Gastrocnemius medialis (tissue), 4 donors: ENCODE data around the gene LRFN5. TPM values are rescaled to one million over a fixed set of nuclear protein-coding genes. Genes with fewer than 3 reads are reported as not detected.
"Not testable (repeated sequence)": the region's sequence is repeated elsewhere in the genome, so short reads cannot be mapped to it uniquely, and the experiment has no call there.

Experiments
- ATAC-seq, 2 donors: fragments of 150-250 bp; one replicate each; pipeline ENCODE4 v1.9.1; 2016
- DNase-seq, 2 donors: peaks; one replicate each; pipeline ENCODE4 v3.0.0-alpha.2; 2019
- H3K27ac ChIP-seq, 4 donors: fragments of 200-600 bp; sonication (generic); 1 replicate in 1 of 4; 2 replicates in 3 of 4; pipeline ENCODE4 v1.5.1; 2016 to 2018; ENCODE audit warnings: mild to moderate bottlenecking in 2 of 4, moderate library complexity in 1 of 4
- H3K27me3 ChIP-seq, 3 donors: fragments of 200-600 bp; sonication (generic) in 2 of 3; 1 replicate in 1 of 3; 2 replicates in 2 of 3; pipeline versions ENCODE4 v1.5.1 to v1.6.0; 2016 to 2019; ENCODE audit warnings: mild to moderate bottlenecking in 1 of 3, moderate library complexity in 1 of 3
- H3K36me3 ChIP-seq, 2 donors: fragments of 200-600 bp; sonication (generic) in 1 of 2; one replicate each; pipeline ENCODE4 v1.5.1; 2017 to 2018
- H3K4me1 ChIP-seq, 2 donors: fragments of 200-600 bp; sonication (generic) in 1 of 2; one replicate each; pipeline ENCODE4 v1.5.1; 2016 to 2017; ENCODE audit warnings: mild to moderate bottlenecking in 2 of 2
- H3K4me3 ChIP-seq, 4 donors: fragments of 200-600 bp; sonication (generic) in 3 of 4; 1 replicate in 1 of 4; 2 replicates in 3 of 4; pipeline ENCODE4 v1.5.1; 2016 to 2019; ENCODE audit warnings: mild to moderate bottlenecking in 2 of 4
- H3K9me3 ChIP-seq, 3 donors: fragments of 200-600 bp; sonication (generic) in 2 of 3; 1 replicate in 1 of 3; 2 replicates in 2 of 3; pipeline ENCODE4 v1.5.1; 2016 to 2019
- CTCF ChIP-seq, 5 experiments: fragments of 450-650 bp in 3 of 5; fragments of 200-600 bp in 2 of 5; sonication (generic) in 2 of 5; IDR thresholded peaks in 4 of 5; conservative IDR thresholded peaks in 1 of 5; 1 replicate in 4 of 5; 2 replicates in 1 of 5; pipeline ENCODE4 v1.5.1; 2016 to 2019; ENCODE audit warnings: antibody characterized with exemption in 5 of 5, mild to moderate bottlenecking in 3 of 5, moderate library complexity in 3 of 5
- POLR2A ChIP-seq, 2 donors: fragments of 450-650 bp; IDR thresholded peaks; one replicate each; pipeline ENCODE4 v1.6.1; 2017; ENCODE audit warnings: antibody characterized with exemption in 2 of 2, mild to moderate bottlenecking in 2 of 2, moderate library complexity in 2 of 2
- in situ Hi-C, 4 donors: fragments of 200-750 bp; cut with MboI; loops; one replicate each; pipeline versions ENCODE4 v1.15.0 to v1.8.0; 2017; ENCODE audit warnings: low sequenced_read_pairs in 4 of 4
- intact Hi-C: fragments of 100-400 bp; cut with DNase I; formaldehyde crosslinking; loops from one replicate; pipeline ENCODE4 v1.15.1; 2023; ENCODE audit warnings: low total_unique reads
- total RNA-seq, 4 donors: library from RNA; depleted of rRNA; stranded (reverse); fragments of >200 nt; gene quantifications; one replicate each; pipeline versions ENCODE4 v1.1.0 to v1.2.3, GENCODE V29; 2016

LRFN5 gene
- total RNA-seq, 4 donors from 2014 or later, result 0.22 to 0.51 (median 0.33) TPM; not detected in 1

GRCh38 chr14:41739203-41739602, 132.5 kb downstream of the LRFN5 start:
- ATAC-seq (no peak), DNase-seq (no peak)
- Histone ChIP-seq H3K36me3 (no peaks in the 10 kb centered on the region), H3K4me1 (no peaks in the 10 kb centered on the region), H3K9me3 (no peaks in the 10 kb centered on the region), H3K27me3 (no peaks in the 10 kb centered on the region), H3K4me3 (no peak overlapping the region), H3K27ac (no peak overlapping the region)
- in situ Hi-C loops (no loop called here), intact Hi-C loops (no loop called here)
- TF ChIP-seq POLR2A (IDR thresholded peaks at IDR 0.05) (no peak), CTCF (IDR thresholded peaks at IDR 0.05 in 4 of 5, conservative IDR thresholded peaks at IDR 0.05 in 1 of 5) (no peak)

GRCh38 chr14:41743140-41743539, 136.5 kb downstream of the LRFN5 start:
- in situ Hi-C loops (no loop called here), intact Hi-C loops (no loop called here)
- no peak for TF ChIP-seq CTCF (IDR thresholded peaks at IDR 0.05 in 4 of 5, conservative IDR thresholded peaks at IDR 0.05 in 1 of 5)
- H3K36me3 ChIP-seq, result no peaks in the 10 kb centered on the region
- no peak overlapping the region for H3K4me3 ChIP-seq
- H3K27me3 ChIP-seq, result no peaks in the 10 kb centered on the region
- DNase-seq (no peak), ATAC-seq (no peak)
- no peaks in the 10 kb centered on the region for H3K9me3 ChIP-seq
- no peaks in the 10 kb centered on the region for H3K4me1 ChIP-seq
- H3K27ac ChIP-seq, result no peak overlapping the region

- ATAC-seq, result no peak
- no peak overlapping the region for H3K27ac ChIP-seq
- no peaks in the 10 kb centered on the region for H3K4me1 ChIP-seq
- TF ChIP-seq POLR2A (IDR thresholded peaks at IDR 0.05) (no peak), CTCF (IDR thresholded peaks at IDR 0.05 in 4 of 5, conservative IDR thresholded peaks at IDR 0.05 in 1 of 5) (no peak)
- no peaks in the 10 kb centered on the region for H3K27me3 ChIP-seq
- DNase-seq, result no peak
- H3K36me3 ChIP-seq, result no peaks in the 10 kb centered on the region
- H3K4me3 ChIP-seq, result peak overlapping the region; percentile 4 to 46 (median 36)
- in situ Hi-C loops (no loop called here), intact Hi-C loops (no loop called here)
- H3K9me3 ChIP-seq, result no peaks in the 10 kb centered on the region
Observed at GRCh38 chr14:41749429-41749828, 142.8 kb downstream of the LRFN5 start.

- in situ Hi-C loops, H3K4me1 ChIP-seq, H3K4me3 ChIP-seq, H3K27ac ChIP-seq, ATAC-seq, H3K36me3 ChIP-seq, DNase-seq, H3K27me3 ChIP-seq, H3K9me3 ChIP-seq, intact Hi-C loops: not testable (repeated sequence)
Observed at GRCh38 chr14:41750575-41750974, 143.9 kb downstream of the LRFN5 start.

GRCh38 chr14:41758011-41758665, 151.5 kb downstream of the LRFN5 start:
- no peak overlapping the region for H3K4me3 ChIP-seq
- no peak for DNase-seq
- no peaks in the 10 kb centered on the region for H3K36me3 ChIP-seq
- ATAC-seq, result no peak
- no peaks in the 10 kb centered on the region for H3K27me3 ChIP-seq
- H3K27ac ChIP-seq, result no peak overlapping the region
- intact Hi-C loops, result no loop called here
- in situ Hi-C loops, result no loop called here
- H3K4me1 ChIP-seq, result no peaks in the 10 kb centered on the region
- H3K9me3 ChIP-seq, result no peaks in the 10 kb centered on the region
- no peak for TF ChIP-seq POLR2A (IDR thresholded peaks at IDR 0.05)
- TF ChIP-seq CTCF (IDR thresholded peaks at IDR 0.05 in 4 of 5, conservative IDR thresholded peaks at IDR 0.05 in 1 of 5), result no peak
